NCI-H510A treated with DMSO at 0.1 percent for 48 hours (cell line): ENCODE data around the gene USP11.

ENCODE experiments used
- DNase-seq: peaks from one replicate; lab custom pipeline; 2025; lab: John Stamatoyannopoulos, UW

The USP11 gene

GRCh38 chrX:47224896-47225290 is 7.9 kb upstream of the USP11 start:
- no peak for DNase-seq

DNA sequence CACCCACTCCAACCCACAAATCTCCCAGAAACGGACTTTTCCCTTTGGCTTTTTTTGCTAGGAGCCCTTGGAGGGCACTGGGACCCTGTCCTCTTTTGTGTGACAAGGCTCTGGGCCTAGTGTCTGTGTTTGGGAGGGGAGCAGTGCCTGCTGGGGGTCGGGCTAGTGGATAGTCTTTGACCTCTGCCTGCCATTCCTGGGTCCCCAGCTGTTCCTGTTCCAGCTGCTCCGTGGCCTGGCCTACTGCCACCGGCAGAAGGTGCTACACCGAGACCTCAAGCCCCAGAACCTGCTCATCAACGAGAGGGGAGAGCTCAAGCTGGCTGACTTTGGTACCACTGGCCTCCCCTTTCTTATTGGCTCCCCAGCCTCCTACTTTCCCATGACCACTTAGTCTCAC is 6.7 kb upstream of the USP11 start:
- DNase-seq = no peak

DNA sequence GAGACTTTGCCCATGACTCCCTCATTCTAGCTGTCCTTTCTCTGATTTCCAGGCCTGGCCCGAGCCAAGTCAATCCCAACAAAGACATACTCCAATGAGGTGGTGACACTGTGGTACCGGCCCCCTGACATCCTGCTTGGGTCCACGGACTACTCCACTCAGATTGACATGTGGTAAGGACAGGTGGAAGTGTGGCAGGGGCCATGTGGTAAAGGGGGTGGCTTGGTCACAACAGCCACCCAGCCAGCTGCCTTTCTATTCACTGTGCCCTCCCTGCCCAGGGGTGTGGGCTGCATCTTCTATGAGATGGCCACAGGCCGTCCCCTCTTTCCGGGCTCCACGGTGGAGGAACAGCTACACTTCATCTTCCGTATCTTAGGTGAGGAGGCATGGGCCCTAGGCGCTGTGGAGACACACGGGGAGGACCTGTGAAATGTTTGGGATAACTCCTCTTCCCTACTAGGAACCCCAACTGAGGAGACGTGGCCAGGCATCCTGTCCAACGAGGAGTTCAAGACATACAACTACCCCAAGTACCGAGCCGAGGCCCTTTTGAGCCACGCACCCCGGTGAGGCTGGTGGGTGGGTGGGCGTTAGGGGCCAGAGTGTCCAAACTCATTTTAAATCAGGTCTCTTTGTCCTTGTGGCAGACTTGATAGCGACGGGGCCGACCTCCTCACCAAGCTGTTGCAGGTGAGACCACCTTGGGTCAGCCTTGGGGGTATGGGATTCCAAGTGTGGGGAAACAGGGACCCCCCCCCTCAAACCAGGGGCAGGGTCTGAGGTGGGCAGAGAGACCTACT is 6.1 kb upstream of the USP11 start:
- no peak for DNase-seq

DNA sequence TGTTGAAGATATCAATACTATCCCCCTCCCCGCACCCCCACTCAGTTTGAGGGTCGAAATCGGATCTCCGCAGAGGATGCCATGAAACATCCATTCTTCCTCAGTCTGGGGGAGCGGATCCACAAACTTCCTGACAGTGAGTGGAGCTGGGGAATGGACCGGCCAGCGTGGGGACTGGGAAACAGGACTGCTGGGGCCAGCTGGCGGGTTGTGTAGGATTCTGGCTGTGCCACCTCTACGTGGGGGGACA is 5.5 kb upstream of the USP11 start:
- no peak for DNase-seq

DNA sequence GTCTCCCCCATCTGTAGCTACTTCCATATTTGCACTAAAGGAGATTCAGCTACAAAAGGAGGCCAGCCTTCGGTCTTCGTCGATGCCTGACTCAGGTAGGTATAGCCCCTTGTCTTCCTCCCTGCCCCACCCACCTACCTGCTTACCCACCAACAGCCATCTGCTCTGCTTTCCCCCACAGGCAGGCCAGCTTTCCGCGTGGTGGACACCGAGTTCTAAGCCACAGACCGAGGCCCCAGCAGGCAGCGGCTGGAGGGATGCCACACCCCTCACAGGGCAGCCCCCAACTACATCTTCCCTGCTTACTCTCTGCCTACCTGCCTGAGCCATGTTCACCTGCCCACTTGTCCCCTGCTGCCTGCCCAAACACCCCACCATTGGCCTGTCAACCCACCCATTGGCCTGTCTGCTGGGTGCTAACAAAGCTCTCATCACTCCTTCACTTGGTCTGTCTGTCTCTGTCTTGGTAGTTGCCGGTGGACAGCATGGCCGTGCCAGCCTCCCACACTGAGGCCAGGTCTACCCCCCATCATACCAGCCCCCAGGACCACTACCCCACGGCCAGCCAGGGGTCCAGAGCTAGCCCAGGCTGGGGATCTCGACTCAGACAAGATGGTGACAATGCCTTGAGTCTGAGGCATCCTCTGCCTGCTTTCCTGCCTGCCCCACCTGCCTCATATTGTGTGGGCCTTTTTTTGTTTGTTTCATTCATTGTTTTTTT is 4.1 kb upstream of the USP11 start:
- DNase-seq = no peak

DNA sequence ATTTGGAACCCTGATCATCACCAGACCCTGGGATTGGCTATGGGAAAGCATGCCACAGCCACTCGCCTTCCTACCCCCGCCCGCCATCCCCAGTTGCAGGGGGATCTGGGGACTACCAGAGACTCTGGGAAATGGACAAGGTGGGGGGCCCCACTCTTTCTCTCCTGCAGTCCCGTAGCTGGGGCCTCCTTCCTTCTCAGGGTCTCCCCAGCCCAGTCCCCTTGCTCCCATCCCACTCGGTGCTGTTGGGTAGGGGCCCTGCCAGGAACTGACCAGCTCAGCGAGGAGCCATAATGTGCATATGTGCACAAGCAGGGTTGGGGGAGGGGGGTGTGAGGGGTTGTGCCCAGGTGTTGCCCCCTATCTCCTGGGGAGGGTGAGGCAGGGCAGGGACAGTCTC is 3.4 kb upstream of the USP11 start:
- no peak for DNase-seq

- DNase-seq = no peak
Measured at GRCh38 chrX:47230136-47230868, 2.5 kb upstream of the USP11 start.

- DNase-seq = no peak
Measured at GRCh38 chrX:47231167-47231566, 1.6 kb upstream of the USP11 start.

DNA sequence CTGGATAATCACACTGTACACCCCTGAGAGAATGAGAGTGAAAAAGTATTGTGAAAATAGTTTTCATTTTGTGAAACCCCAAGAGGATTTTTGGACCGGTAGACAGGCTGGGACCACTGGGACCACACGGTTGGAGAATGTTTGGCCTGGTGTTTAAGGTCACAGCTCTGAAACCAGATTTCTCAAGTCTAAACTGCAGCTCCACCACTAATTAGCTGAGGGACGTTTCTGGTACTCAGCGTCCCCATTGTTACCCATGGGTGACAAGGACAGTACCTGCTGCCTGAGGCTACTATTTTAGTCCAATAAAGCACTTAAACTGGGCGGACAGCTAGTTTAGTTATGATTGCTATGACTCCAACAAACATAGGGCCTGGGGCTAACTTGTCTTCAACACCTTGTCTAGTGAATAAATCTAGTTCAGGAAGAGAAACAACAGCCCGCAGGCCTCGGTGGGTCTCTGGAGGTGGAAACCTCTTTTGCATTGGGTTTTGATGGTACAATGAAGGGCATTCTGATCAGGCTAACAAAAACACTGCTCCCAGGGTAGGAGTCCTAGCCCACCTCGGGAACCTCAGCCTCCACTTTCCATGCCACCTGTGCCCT is 509 bp upstream of the USP11 start:
- no peak for DNase-seq

DNA sequence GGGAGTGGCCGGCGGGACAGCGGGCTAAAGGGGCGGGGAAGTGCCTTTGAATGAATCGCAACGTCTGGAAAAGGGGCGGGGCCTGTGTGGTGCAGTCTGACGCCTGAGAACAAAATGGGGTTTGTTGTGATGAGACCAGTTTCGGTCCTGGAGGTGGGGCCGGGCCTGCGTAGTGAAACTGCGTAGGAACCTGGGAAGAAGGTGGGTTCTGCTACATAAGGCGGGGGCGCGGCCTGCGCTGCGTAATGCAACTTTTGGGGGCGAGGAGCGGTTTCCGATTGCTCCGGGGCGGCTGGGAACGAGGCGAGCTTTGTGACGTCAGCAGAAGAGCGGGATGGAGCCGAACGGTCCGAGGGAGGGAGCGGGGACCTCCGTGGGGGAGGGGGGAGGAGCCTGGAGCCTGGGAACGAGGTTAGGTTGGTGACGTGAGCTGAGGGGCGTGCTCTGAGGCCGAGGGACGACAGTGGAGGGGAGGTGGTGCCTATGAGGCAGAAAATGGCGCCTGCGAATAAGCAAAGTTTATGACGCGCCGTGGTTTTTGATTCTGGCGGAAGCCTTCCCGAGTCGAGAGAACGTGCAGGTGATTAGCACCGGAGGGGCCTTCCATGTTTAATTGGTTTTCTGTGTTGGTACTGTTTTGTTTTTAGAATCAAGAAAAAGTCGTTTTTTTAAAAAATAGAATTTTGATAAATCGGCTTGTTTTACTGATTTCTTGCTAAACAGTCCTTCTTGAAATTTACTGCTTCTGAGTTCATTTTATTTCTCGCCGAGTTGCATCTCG is 714 bp downstream of the USP11 start:
- peak; percentile 88 for DNase-seq

DNA sequence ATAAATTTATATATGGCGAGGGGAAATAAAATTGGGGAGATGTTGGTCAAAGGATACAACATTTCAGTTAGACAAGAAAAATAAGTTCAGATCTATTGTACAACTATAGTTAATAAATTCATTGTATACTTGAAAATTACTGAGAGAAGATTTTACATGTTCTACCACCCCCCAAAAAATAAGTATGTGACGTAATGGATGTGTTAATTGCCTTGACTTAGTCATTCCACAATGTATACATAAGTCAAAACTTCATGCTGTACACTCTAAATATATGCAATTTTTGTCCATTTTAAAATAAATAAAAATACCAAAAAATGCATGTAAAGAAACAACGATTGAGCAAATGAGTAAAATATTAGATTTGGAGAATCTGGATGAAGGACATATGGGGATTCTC is 1.8 kb downstream of the USP11 start:
- no peak for DNase-seq

GRCh38 chrX:47235691-47236103 is 2.9 kb downstream of the USP11 start:
- no peak for DNase-seq

- no peak for DNase-seq
Measured at GRCh38 chrX:47239199-47239598, 6.4 kb downstream of the USP11 start.

- DNase-seq = no peak
Measured at GRCh38 chrX:47239898-47240545, 7.2 kb downstream of the USP11 start.

DNA sequence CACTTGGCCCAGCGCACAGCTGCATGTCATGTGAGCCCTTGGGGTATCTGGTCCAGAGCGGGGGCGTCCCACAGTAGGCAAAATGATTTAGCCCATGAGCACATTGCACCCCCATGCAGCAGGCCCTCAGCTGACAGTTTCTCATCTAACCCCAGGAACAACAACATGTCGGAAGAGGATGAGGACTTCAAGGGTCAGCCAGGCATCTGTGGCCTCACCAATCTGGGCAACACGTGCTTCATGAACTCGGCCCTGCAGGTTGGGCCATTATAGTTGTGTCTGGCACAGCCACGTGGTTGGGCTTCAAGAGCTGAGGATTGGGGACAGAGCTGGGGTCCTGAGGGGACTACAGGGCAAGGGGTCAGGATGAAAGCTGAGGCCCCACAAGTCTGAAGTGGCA is 7.8 kb downstream of the USP11 start:
- no peak for DNase-seq

- DNase-seq = no peak
Measured at GRCh38 chrX:47241201-47242011, 8.6 kb downstream of the USP11 start.

DNA sequence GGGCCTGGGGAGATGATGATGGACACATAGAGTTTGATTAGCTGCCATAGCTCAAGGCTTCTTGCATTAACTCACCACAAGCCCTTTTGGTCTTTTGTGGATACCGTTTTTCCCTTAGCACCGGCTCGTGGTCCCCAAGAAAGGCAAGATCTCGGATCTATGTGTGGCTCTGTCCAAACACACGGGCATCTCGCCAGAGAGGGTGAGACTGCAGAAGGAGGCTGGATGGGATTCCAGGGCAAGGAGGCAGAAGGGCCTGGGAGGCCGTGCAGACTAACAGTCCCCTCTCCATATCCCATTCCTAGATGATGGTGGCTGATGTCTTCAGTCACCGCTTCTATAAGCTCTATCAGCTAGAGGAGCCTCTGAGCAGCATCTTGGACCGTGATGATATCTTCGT is 9.5 kb downstream of the USP11 start:
- DNase-seq = no peak

DNA sequence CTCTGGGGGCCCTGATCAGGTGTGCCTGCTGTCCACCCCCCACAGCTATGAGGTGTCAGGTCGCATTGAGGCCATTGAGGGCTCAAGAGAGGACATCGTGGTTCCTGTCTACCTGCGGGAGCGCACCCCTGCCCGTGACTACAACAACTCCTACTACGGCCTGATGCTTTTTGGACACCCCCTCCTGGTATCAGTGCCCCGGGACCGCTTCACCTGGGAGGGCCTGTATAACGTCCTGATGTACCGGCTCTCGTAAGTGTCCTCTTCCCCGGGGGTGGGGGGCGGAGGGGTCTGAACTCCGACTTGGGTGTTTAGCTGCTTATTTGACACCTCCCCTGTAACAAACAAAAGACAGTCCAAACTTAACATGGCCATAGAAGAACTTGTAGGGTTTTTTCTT is 10.5 kb downstream of the USP11 start:
- no peak for DNase-seq

DNA sequence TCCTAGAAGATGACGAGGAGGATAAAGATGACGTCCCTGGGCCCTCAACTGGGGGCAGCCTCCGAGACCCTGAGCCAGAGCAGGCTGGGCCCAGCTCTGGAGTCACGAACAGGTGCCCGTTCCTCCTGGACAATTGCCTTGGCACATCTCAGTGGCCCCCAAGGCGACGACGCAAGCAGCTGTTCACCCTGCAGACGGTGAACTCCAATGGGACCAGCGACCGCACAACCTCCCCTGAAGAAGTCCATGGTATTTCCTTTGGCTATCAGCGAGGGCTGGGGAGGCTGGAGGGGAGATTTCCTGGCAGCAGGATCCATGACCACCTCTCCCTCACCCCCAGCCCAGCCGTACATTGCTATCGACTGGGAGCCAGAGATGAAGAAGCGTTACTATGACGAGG is 11.9 kb downstream of the USP11 start:
- no peak for DNase-seq

DNA sequence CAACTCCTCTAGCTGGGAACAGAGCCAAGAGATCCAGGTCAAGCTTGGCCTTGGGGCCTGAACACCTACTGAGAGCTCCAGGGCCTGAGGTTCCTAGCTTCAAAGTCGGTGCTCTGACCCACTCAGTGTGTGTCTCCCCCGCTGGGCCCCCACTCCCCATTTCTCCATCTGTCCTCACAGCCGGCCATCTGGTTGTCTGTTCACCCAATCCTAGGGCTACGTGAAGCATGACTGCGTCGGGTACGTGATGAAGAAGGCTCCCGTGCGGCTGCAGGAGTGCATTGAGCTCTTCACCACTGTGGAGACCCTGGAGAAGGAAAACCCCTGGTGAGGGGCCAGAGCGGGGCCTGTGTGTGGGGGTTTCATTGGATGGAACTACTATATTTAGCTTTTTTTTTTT is 12.3 kb downstream of the USP11 start:
- no peak for DNase-seq
